HG03460 (cell line): ENCODE results near the gene HSPA4.
A peak's percentile ranks its signal among the peaks of the same experiment; 100 is the strongest.

Experiments
- ATAC-seq: cut with Tn5 transposase; IDR thresholded peaks from one replicate; pipeline ENCODE4 v1.9.1; 2021; ENCODE audit not compliant: unreplicated experiment

The HSPA4 gene

GRCh38 chr5:133088064-133088463 lies 36.3 kb downstream of the HSPA4 start:
- ATAC-seq, result no peak

DNA sequence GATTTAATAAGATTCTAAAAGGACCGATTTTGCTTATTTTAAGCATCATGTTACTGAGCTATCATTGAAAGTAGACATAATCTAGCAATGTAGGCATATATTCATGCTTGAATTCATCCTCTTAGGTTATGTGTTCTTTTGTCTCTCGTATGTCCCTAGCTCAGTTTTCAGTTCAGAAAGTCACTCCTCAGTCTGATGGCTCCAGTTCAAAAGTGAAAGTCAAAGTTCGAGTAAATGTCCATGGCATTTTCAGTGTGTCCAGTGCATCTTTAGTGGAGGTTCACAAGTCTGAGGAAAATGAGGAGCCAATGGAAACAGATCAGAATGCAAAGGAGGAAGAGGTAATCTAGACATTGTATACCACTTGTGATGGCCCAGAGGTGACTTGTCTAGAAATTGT lies 39.2 kb downstream of the HSPA4 start:
- no peak for ATAC-seq

DNA sequence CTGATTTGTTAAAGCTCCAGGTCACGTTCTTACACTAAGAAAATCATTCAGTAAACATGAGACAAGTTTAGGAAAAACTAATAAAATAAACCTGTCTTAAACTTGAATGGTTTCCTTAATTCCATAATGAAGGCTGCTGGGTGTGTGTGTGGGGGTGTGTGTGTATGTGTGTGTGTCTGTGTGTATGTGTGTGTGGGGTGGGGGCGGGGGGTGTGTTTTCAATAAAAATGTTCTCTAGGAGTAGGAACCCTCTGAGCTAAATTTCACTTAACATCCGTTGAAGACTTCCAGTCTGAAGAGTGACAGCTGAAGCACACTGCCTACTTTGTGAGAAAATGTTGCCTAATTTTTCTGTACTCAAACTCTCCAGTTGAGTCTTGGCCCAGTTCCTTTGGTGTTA lies 54.5 kb downstream of the HSPA4 start:
- no peak for ATAC-seq

GRCh38 chr5:133106761-133107572 lies 55.2 kb downstream of the HSPA4 start:
- ATAC-seq, result no peak

GRCh38 chr5:133108481-133108921 lies 56.7 kb downstream of the HSPA4 start:
- no peak for ATAC-seq

DNA sequence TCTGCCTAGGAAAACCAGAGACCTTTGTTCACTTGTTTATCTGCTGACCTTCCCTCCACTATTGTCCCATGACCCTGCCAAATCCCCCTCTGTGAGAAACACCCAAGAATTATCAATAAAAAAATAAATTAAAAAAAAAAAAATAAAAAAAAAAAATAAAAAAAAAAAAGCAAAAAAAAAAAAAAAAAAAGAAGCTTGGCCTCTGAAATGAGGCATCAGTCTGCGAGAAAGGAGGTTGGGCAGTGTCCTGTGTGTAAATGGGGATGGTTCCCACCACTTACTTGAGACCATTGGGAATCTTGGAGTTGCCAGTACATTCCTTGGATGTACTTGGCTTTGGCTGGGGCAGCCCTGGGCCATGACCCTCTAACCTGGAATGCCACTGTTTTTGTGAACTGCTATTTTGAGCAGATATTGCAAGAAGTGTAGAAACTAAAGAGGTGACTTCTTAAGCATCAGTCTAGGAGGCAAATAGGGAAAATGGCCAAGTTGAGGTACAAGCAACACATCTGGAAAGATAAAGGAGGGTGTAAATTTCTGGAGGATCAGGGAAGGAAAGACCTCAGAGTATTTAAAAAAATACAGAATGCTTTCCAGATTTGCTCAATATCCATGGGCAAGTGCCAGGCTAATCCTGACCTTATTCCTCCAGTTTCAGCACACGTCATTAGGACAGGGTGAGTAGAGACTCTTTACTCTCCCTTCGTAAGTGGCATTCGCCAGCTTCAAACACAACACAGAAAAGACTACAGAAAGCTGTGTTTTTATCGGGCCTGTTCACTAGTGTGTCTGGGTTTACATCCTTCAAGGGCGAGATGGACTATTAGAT lies 58.1 kb downstream of the HSPA4 start:
- ATAC-seq, result no peak

- ATAC-seq, result no peak
Observed at GRCh38 chr5:133110709-133111108, 58.9 kb downstream of the HSPA4 start.

- peak; percentile 47 for ATAC-seq
Observed at GRCh38 chr5:133111299-133111698, 59.5 kb downstream of the HSPA4 start.

DNA sequence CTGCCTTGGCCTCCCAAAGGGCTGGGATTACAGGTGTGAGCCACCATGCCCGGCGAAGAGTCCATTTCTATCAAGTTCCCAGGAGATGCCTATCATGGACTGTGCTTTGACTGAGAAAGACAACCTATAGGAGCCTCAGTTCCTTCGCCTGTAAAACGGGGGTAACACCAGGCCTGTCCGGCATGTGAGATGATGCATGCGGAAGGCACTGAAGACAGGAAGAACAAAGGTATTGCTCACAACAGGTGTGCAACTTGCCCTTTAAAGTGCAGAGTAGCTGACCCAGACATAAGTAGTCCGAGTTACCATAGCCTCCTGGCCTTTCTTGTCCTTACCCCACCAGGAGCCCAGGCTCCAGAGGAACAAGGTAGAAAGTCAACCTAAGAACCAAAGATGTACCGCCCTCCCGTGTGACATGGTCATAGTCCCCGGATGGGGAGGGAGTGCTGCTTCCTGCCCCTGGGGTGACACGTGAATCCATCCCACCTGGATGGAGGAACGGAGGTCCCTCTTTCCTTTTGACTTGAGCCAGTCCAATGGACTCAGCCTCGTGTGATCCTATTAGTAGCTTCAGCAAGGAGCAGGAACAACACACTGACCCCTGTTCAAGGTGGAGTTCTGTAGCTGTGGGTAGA lies 60.3 kb downstream of the HSPA4 start:
- ATAC-seq, result no peak

- ATAC-seq, result no peak
Observed at GRCh38 chr5:133113331-133114061, 61.7 kb downstream of the HSPA4 start.

GRCh38 chr5:133114166-133114932 lies 62.5 kb downstream of the HSPA4 start:
- ATAC-seq, result no peak

GRCh38 chr5:133114933-133115310 lies 63.1 kb downstream of the HSPA4 start:
- no peak for ATAC-seq

- ATAC-seq, result no peak
Observed at GRCh38 chr5:133116601-133117000, 64.8 kb downstream of the HSPA4 start.

DNA sequence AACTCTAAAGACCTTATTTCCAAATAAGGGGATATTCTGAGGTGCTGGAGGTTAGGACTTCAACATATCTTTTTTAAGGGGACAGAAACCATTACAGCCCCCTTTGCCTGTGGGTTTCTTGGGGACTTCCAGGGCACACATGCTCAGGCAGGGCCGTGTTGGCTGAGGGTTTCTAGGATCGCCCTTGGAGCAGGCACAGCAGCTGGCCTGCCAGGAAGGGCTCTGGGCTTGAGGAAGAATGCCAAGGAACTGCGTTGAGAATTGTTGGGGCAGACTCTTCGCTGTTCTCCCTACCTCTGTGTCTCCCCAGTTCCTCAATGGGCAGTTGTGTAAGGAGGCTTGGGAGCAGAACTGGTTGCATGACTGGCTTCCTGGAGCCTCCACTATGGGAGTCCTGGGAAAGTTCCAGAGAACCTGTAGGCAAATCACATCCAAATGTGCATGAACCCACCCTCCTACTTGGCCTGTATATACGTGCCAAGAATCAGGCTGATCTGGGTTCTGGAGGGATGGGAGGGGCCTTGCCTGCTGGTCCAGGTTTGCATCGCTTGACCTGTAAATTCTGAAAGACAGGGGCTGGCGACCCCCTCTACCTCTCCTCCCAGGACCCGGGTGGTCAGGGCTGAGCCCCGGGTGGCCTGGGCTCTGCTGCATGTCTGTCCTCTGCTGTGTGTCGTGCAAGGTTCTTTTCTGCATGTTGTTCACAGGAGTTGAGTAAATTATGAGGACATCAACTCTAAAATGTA lies 65.5 kb downstream of the HSPA4 start:
- ATAC-seq, result no peak

DNA sequence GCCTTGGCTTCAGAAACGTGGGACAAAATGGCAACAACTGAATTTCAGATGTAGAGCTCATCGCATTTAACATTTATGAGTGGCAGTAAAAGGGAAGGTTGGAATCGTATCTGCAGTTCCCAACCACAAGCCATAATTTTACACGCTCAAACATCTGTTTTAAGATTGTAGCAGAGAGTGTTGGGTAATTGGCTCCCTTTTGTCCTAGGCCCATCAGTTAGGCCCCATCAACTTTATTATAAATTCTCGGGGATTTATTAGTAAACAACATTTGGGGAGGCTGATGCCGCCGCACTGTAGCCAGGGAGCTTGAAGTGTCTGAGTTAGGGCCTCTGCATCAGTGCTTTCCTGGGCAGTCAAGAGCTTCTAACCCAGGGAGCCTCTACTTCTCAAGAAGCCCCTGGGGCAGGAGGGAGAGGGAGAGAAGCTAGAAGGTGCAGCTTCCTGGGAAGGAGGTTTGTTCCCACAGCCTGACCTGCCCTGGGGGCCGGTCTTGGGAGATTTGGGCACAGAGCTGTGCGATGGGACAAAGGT lies 66.2 kb downstream of the HSPA4 start:
- ATAC-seq, result no peak

DNA sequence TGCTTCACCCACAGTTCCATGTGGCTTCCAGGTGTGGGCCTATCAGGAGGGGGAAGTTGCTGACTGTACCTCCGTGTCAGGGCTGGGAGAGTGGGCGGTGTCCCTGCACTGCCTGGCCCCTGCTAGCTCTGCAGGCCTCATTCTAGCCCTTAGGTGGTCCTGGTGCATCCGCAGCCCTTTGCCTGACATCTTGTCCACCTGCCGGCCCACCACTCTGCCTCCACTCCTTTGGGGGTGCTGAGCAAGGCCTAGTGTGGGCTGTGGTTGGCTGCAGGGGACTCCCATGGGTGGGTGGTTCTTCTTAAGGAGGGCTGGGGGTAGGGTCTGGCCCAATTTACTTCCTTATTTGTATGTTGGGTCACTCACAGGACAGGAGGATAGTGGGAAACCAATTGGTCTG lies 66.9 kb downstream of the HSPA4 start:
- ATAC-seq, result no peak

- ATAC-seq, result no peak
Observed at GRCh38 chr5:133119233-133119711, 67.5 kb downstream of the HSPA4 start.

- no peak for ATAC-seq
Observed at GRCh38 chr5:133120156-133120750, 68.4 kb downstream of the HSPA4 start.

GRCh38 chr5:133121080-133121479 lies 69.3 kb downstream of the HSPA4 start:
- no peak for ATAC-seq
